CD14-positive monocyte (primary cell): Measurements from ENCODE around the gene PDE11A. TPM values are rescaled to one million over a fixed set of nuclear protein-coding genes. Genes with fewer than 3 reads are reported as not detected.

Experiments
- DNase-seq, 3 donors: peaks; one replicate each; pipeline ENCODE4 v3.0.0-alpha.2; 2011 to 2022
- H2AFZ ChIP-seq: 2 replicates; pipeline ENCODE4 v1.6.0; 2012; ENCODE audit warnings: mild to moderate bottlenecking, low read depth, low read length, inconsistent platforms; ENCODE audit not compliant: insufficient read depth, poor library complexity, severe bottlenecking
- H3K27ac ChIP-seq, 2 donors: 1 replicate in 1 of 2; 2 replicates in 1 of 2; pipeline ENCODE4 v1.5.1; 2012 to 2013; ENCODE audit warnings: low read length in 2 of 2, control low read depth in 1 of 2, inconsistent platforms in 1 of 2, low read depth in 1 of 2, mild to moderate bottlenecking in 1 of 2
- H3K27me3 ChIP-seq, 2 donors: one replicate each; pipeline versions ENCODE4 v1.6.0 to v1.6.1; 2011 to 2013; ENCODE audit warnings: low read length in 2 of 2; ENCODE audit not compliant: control insufficient read depth in 2 of 2, insufficient read depth in 2 of 2
- H3K36me3 ChIP-seq, 2 donors: replicated peaks in 1 of 2; 1 replicate in 1 of 2; 2 replicates in 1 of 2; pipeline versions ENCODE4 v1.5.1 to v1.6.1; 2012 to 2013; ENCODE audit warnings: low read length in 2 of 2, control low read depth in 1 of 2, inconsistent platforms in 1 of 2, mild to moderate bottlenecking in 1 of 2; ENCODE audit not compliant: insufficient read depth in 2 of 2, control insufficient read depth in 1 of 2
- H3K4me1 ChIP-seq, 2 donors: 1 replicate in 1 of 2; 2 replicates in 1 of 2; pipeline versions ENCODE4 v1.5.1 to v1.6.1; 2012 to 2013; ENCODE audit warnings: low read length in 2 of 2, control low read depth in 1 of 2, inconsistent platforms in 1 of 2, mild to moderate bottlenecking in 1 of 2, moderate library complexity in 1 of 2; ENCODE audit not compliant: insufficient read depth in 2 of 2, control insufficient read depth in 1 of 2
- H3K4me2 ChIP-seq: replicated peaks from 2 replicates; pipeline ENCODE3; 2012; ENCODE audit warnings: low read length, moderate library complexity, mild to moderate bottlenecking; ENCODE audit not compliant: poor library complexity, severe bottlenecking; ENCODE audit errors: extremely low read depth
- H3K4me3 ChIP-seq, 3 experiments: fragments of 200-600 bp in 1 of 3; sonication (generic) in 1 of 3; replicated peaks in 1 of 3; 1 replicate in 2 of 3; 2 replicates in 1 of 3; pipeline ENCODE4 v1.5.1; 2011 to 2013; ENCODE audit warnings: low read length in 3 of 3, mild to moderate bottlenecking in 3 of 3, control low read depth in 2 of 3, low read depth in 2 of 3, inconsistent platforms in 1 of 3, moderate library complexity in 1 of 3
- H3K79me2 ChIP-seq: 2 replicates; pipeline ENCODE4 v1.6.0; 2012; ENCODE audit warnings: mild to moderate bottlenecking, control low read depth, inconsistent platforms, low read length, moderate library complexity; ENCODE audit not compliant: insufficient read depth
- H3K9ac ChIP-seq: 2 replicates; pipeline ENCODE4 v1.6.0; 2017; ENCODE audit warnings: low read length, mild to moderate bottlenecking; ENCODE audit not compliant: insufficient read depth, poor library complexity, severe bottlenecking
- H3K9me3 ChIP-seq, 2 donors: replicated peaks in 1 of 2; 1 replicate in 1 of 2; 2 replicates in 1 of 2; pipeline versions ENCODE4 v1.5.1 to v1.6.1; 2012 to 2013; ENCODE audit warnings: low read length in 2 of 2, control low read depth in 1 of 2; ENCODE audit not compliant: control insufficient read depth in 1 of 2, insufficient read depth in 1 of 2
- H4K20me1 ChIP-seq: 2 replicates; pipeline ENCODE4 v1.6.0; 2012; ENCODE audit warnings: mild to moderate bottlenecking, low read length, control low read depth, moderate library complexity; ENCODE audit not compliant: insufficient read depth
- H3K27ac Mint-ChIP-seq, 7 donors: one replicate each; pipeline ENCODE4 v1.8.0; 2020; ENCODE audit warnings: mild to moderate bottlenecking in 7 of 7, mixed read lengths in 7 of 7, moderate library complexity in 6 of 7, inconsistent platforms in 2 of 7
- H3K27me3 Mint-ChIP-seq, 3 donors: one replicate each; pipeline ENCODE4 v1.8.0; 2021 to 2022; ENCODE audit warnings: low read depth in 3 of 3, mild to moderate bottlenecking in 3 of 3, mixed read lengths in 3 of 3, moderate library complexity in 3 of 3, inconsistent platforms in 1 of 3
- H3K36me3 Mint-ChIP-seq, 2 donors: one replicate each; pipeline ENCODE4 v1.8.0; 2020; ENCODE audit warnings: mixed read lengths in 2 of 2, inconsistent platforms in 1 of 2, mild to moderate bottlenecking in 1 of 2
- H3K4me1 Mint-ChIP-seq: one replicate; pipeline ENCODE4 v1.8.0; 2020; ENCODE audit warnings: mild to moderate bottlenecking, mixed read lengths
- H3K4me3 Mint-ChIP-seq, 2 donors: one replicate each; pipeline ENCODE4 v1.8.0; 2020; ENCODE audit warnings: mild to moderate bottlenecking in 2 of 2, mixed read lengths in 2 of 2, moderate library complexity in 1 of 2
- H3K9me3 Mint-ChIP-seq, 7 donors: one replicate each; pipeline ENCODE4 v1.8.0; 2020 to 2022; ENCODE audit warnings: mixed read lengths in 7 of 7, mild to moderate bottlenecking in 6 of 7, moderate library complexity in 6 of 7, inconsistent platforms in 2 of 7
- WGBS: methylation state at CpG from one replicate; pipeline ENCODE4 v1.1.5; 2013; ENCODE audit warnings: missing lambda C conversion rate; ENCODE audit not compliant: insufficient coverage; 5-methylcytosine and 5-hydroxymethylcytosine counted together
- intact Hi-C, 2 donors: fragments of 100-400 bp; cut with micrococcal nuclease; formaldehyde crosslinking; loops; one replicate each; pipeline versions ENCODE4 v1.15.0 to v1.15.1; 2023
- polyA plus RNA-seq, 3 donors: library from polyadenylated mRNA; depleted of rRNA in 1 of 3; unstranded in 2 of 3; stranded (reverse) in 1 of 3; fragments of 300-500 nt in 2 of 3; fragments of >200 nt in 1 of 3; fragmentation: Illumina TruSeq in 2 of 3; gene quantifications; 1 replicate in 2 of 3; 2 replicates in 1 of 3; pipeline ENCODE4 v1.2.3, GENCODE V29; 2012 to 2021
- TF ChIP-seq, protein P1 (sequence below): fragments of 200-600 bp; IDR thresholded peaks from one replicate; pipeline ENCODE4 v1.8.0; 2022; ENCODE audit warnings: antibody characterized with exemption, mild to moderate bottlenecking

The PDE11A gene
- polyA plus RNA-seq, 3 donors: not detected

DNA sequence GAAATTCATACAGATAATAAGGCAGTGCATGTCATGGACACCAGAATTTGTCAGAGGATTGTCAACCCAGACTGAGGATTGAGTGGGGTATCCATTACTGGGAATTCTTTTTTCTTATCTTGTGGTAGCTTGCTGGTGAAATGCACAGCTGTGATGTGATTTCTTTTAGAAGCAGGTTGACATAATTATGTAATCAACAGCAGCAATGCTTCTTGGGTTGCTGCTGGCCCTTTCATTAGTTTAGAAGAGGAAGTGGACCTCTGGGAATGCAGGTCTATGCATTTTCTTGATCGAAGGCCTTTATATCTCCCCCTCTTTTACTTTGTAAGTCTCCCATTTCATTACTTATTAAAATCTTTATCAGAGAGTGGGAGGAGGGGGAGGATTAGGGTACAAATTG lies 360.1 kb downstream of the PDE11A start:
- H4K20me1 ChIP-seq: no peaks in the 10 kb centered on the region
- TF ChIP-seq, protein P1, sequence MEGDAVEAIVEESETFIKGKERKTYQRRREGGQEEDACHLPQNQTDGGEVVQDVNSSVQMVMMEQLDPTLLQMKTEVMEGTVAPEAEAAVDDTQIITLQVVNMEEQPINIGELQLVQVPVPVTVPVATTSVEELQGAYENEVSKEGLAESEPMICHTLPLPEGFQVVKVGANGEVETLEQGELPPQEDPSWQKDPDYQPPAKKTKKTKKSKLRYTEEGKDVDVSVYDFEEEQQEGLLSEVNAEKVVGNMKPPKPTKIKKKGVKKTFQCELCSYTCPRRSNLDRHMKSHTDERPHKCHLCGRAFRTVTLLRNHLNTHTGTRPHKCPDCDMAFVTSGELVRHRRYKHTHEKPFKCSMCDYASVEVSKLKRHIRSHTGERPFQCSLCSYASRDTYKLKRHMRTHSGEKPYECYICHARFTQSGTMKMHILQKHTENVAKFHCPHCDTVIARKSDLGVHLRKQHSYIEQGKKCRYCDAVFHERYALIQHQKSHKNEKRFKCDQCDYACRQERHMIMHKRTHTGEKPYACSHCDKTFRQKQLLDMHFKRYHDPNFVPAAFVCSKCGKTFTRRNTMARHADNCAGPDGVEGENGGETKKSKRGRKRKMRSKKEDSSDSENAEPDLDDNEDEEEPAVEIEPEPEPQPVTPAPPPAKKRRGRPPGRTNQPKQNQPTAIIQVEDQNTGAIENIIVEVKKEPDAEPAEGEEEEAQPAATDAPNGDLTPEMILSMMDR: no peak
- H3K27me3 Mint-ChIP-seq: no peaks in the 10 kb centered on the region
- no peaks in the 10 kb centered on the region for H3K79me2 ChIP-seq
- no peaks in the 10 kb centered on the region for H3K9me3 ChIP-seq
- H2AFZ ChIP-seq: no peak overlapping the region
- intact Hi-C loops: loop anchor here in 1 of 2 donors (10.0 kb wide), 1 partner anchor 52 kb away; no protein-coding TSS in a partner anchor
- no peaks in the 10 kb centered on the region for H3K4me1 ChIP-seq
- H3K27ac ChIP-seq: no peak overlapping the region
- H3K4me1 Mint-ChIP-seq: no peaks in the 10 kb centered on the region
- DNase-seq: no peak
- H3K27me3 ChIP-seq: no peaks in the 10 kb centered on the region
- no CpG with 5 or more reads among the region's 1 CpG for WGBS
- no peak overlapping the region for H3K4me3 ChIP-seq
- H3K9ac ChIP-seq: no peak overlapping the region
- H3K36me3 ChIP-seq: no peaks in the 10 kb centered on the region
- no peak overlapping the region for H3K4me3 Mint-ChIP-seq
- H3K27ac Mint-ChIP-seq: no peak overlapping the region
- H3K36me3 Mint-ChIP-seq: no peaks in the 10 kb centered on the region
- no peak overlapping the region for H3K4me2 ChIP-seq
- H3K9me3 Mint-ChIP-seq: no peaks in the 10 kb centered on the region

DNA sequence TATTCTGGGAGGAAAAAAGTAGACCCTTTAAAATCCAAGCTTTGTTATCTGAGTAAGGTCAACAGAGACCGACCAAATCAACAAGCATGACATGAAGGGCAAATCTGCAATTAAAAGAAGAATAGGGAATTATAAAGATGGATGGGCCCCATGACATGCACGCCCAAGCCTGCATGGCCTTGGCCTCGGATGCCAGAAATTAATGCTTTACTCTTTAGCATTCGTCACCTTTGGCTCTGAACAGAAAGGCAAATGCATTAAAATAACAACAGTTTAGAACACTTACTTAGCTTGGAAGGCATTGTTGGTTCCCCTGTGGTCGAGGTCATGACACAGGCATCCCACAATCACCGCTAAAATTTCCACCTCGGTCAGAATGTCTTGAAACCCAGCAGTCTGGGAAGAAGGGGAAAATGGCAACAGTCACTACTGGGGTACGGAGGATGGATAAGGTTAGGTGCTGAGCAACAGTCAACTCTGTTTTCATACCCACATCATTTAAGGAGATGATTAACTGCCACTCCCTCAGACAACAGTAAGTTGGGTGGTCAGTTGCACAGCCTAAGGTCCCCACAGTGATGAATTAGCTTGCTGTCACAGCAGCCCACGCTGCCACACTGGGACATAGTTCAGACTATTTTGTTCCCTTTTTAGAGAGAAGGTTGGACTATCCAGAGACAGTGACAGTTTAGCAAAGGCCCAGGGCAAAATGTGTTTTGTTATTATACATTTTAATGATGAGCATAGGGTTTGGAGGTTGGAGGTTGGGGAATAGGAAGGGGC lies 360.9 kb downstream of the PDE11A start:
- Histone ChIP-seq H3K4me3 (no peak overlapping the region), H3K9ac (no peak overlapping the region), H3K27ac (no peak overlapping the region), H3K9me3 (no peaks in the 10 kb centered on the region), H3K36me3 (no peaks in the 10 kb centered on the region), H3K4me2 (no peak overlapping the region), H3K27me3 (no peaks in the 10 kb centered on the region), H2AFZ (no peak overlapping the region), H4K20me1 (no peaks in the 10 kb centered on the region), H3K79me2 (no peaks in the 10 kb centered on the region), H3K4me1 (no peaks in the 10 kb centered on the region)
- WGBS: 100% methylated on average over 4 of the region's 9 CpGs
- Mint-ChIP-seq H3K36me3 (no peaks in the 10 kb centered on the region), H3K9me3 (no peaks in the 10 kb centered on the region), H3K27ac (no peak overlapping the region), H3K4me3 (no peak overlapping the region), H3K4me1 (no peaks in the 10 kb centered on the region), H3K27me3 (no peaks in the 10 kb centered on the region)
- intact Hi-C loops: loop anchor here in 1 of 2 donors (10.0 kb wide), 1 partner anchor 53 kb away; no protein-coding TSS in a partner anchor
- no peak for DNase-seq
- TF ChIP-seq, protein P1: no peak
